GM21526 (cell line): ENCODE results near the gene TBC1D22B.
"Not testable (repeated sequence)": the region's sequence is repeated elsewhere in the genome, so short reads cannot be mapped to it uniquely, and the experiment has no call there.

ENCODE experiments used
- ATAC-seq: cut with Tn5 transposase; IDR thresholded peaks from one replicate; pipeline ENCODE4 v1.9.1; 2021; ENCODE audit warnings: moderate library complexity; ENCODE audit not compliant: unreplicated experiment, low FRiP score

The TBC1D22B gene

DNA sequence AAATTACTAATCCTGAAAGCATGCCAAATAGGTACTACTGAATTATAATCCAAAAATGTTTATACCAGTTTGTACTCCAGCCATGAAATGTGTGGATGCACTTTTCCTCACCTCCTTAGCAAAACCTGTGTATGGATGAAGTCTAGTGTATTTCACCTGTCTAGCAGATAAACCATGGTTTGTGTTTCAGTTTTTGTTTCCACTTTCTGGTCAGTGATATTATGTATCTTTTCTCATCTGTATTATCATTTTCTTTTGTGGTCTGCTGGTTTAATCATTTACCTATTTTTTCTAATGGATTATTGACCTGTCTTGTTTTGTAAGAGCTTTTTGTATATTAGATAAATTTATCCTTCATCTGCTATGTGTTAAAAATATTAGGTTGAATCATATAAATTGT is 41.4 kb downstream of the TBC1D22B start:
- no peak for ATAC-seq

- no peak for ATAC-seq
Observed at GRCh38 chr6:37299990-37300389, 42.4 kb downstream of the TBC1D22B start.

DNA sequence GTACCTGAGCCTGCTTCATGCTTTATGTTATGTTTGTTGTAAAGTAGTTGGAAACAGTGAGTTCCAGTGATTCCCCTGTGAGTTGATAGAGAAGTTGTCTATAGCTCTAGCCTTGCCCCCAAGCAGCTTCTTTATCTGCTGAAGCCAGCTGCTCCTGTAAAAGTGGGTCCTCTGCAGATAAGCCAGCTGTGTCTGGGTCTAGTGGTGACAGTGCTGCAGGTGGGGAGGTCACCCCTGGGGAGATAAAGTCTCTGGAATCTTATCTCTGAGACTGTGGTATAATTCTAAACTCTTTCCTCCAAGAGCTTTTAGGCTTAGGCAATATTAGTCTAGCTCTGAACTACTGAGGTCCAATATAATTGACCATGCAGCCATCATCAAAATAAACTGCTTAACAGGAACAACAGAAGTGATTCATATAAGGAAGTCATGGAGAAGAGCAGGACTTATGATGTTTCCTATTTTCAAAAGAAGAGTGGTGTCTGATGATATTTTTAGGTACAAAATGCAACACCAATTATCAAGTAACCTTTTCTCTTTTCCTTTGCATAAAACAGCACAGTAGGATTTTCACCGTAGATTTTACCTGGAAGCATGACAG is 44.6 kb downstream of the TBC1D22B start:
- no peak for ATAC-seq

GRCh38 chr6:37303091-37303660 is 45.6 kb downstream of the TBC1D22B start:
- no peak for ATAC-seq

DNA sequence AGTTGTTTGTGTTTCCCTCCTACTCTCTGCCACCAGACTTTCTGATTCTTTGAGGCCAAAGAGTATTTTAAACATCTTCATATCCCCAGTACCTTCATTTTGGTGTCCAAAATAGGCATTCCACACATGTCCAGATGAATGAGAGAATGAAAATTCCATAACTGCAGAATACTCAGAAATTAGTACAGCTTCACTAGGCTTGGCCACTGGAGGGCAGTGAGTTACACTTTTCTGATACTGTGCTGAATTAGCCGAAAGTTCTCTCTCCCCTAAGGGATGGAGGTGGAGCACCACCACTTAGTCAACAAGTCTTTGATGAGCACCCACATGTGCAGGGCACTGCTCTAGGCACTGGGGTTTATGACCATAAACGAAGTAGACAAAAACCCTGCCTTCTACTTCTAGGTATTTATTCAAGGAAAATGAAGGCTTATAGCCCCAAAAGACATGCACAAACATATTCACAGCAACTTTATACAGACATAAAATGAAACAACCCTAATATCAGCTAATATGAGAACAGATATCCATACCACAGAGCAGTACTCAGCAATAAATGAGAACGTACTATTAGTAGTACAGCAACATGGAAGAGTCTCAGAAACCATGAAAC is 46.4 kb downstream of the TBC1D22B start:
- ATAC-seq = no peak

DNA sequence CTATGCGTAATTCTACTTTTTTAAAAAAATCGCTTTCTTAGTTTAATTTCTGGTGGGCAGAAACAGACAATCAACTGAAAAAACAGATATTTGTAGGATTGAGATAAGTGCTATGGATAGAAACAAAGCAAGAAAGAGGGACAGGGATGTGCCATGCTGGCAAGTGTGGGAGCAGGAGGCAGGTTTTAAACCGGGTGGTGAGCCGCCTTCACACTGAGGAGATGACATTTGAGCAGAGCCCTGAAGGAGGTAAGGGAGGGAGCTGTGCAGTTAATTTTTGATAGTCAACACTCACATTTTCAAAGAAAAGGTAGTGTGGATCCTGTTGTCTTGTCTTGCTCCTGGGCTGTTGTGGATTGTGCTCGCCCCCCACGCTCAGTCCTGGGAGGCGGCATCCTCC is 47.2 kb downstream of the TBC1D22B start:
- ATAC-seq = no peak

DNA sequence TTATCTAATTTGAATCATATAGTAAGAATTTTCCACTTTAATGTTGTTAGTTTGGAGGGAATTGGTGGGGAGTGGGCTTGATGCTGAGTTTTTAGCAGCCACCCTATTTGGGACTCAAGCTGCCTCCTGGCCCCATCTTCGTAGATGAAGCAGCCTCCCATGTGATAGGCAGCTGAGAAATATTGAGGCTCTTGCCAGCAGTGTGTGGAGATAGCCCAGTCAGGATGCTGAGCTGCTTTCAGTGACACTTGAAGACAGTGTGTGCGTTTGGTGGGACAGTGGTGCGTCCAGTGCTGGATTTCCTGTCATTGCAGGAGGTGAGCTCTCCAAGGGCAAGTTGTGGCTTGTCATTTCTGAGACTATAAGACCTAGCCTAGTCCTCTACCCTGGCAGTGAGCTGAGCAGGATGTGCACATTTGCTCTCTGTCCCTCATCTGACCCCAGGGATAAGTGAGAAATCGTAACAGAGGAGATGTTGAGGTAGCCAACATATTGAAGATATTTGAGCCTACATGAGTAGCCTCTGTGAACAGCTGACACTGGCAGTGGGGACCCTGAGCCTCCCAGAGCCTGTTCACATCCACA is 48.4 kb downstream of the TBC1D22B start:
- ATAC-seq = no peak

DNA sequence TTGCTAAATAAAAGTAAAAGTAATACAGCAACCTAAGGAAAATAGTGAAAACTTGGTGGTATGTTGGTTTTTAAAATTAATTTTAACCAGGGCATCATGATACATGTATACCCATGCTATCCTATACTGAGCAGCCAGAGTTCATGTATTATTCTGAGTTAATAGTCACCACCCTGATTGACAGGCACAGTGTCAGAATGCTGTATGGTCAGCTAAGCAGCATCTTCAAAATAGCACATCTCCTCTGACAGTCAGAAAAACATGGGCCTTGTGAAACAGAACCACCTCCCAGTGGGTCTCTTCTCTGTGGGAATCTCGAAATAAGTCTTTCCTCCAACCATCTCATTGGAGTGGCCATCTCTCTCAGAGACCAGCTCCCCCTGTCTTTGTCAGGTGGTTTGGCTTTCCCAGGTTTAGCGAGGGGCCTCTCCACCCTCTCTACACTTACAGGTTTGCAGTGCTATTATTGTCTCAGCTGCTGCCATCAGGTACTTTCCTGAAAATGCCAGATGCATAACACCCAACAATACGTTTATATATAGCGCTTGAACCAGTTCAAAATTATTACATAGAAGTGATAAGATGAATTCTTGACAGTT is 49.2 kb downstream of the TBC1D22B start:
- no peak for ATAC-seq

DNA sequence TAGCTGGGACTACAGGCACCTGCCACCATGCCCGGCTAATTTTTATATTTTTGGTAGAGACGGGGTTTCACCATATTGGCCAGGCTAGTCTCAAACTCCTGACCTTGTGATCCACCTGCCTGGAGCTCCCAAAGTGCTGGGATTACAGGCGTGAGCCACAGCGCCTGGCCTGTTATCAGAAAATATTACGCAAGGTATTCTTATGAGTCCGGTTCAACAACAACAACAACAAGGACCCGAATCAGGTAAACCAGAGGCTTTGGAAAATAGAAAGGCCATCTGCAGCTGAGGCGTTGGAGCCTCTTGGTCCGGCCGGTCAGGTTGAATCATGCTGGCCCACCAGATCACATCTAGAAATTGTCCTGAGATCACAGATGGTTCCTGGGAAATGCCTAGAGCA is 49.9 kb downstream of the TBC1D22B start:
- not testable (repeated sequence) for ATAC-seq

DNA sequence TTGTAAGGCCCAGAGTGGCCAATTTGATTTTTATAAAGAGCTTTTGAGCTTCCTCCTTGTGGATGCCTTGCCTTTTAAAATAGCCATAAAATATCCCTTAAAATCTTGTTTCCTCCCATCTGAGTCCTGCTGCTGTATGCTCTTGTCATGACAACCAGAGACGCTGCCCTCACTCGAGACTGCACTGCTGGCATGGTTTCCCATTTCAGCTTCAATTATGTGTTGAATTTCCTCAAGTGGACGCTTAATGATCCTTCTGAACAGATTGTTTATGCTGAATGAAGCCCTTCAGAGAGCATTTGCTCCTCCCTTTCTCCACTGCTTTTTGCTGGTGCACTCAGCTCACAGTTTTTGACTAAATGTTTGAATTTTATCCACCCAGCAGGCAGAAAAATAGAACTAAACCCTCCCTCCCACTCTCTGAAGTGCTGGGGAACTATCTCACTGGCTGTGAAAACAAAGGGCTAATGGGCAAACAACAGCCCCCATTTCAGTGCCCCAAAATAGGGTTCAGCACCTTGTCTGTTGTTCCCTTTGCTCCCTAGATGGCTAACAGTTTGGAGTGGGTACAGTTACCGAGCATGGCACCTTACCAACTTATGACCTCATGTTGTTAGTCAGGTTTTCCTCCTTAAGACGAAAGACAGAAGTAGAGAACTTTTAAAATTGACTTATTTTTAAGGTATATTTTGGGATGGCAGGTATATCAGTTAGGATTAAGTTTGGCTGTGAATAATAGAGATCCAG is 50.7 kb downstream of the TBC1D22B start:
- no peak for ATAC-seq

DNA sequence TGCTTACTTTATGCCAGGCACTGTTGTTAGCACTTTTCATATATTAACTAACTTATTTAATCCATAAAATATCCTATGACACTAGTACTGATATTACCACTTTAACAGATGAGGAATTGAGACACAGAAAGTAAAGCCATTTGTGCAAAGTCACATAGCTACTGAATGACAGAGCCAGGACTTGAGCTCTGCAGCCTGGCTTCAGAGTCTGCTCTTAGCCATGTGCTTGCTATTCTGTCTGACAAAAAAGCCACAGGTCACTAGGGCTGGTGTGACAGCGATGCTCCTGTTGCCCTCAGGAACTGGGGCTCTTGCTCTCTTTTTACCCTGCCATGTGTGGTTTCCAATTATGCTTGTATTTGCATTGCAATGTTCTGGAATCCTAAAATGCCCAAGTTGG is 51.5 kb downstream of the TBC1D22B start:
- ATAC-seq = no peak

DNA sequence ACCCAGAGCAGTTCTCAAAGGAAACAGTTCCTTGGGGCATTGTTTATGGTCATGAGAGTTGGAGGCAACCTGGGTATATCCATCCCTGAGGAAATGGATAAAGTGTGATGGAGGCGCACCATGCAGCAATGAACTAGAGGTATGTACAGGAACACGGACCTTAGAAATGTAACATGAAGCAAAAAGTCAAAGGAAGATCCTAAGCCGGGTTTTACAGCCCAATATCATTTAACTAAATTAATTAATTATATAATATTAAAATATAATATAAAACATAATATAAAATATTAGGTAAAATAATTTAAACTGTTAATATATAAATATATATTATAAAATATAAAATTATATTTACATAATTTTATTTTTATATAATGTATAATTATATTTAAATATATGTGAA is 52.1 kb downstream of the TBC1D22B start:
- no peak for ATAC-seq

GRCh38 chr6:37310966-37311365 is 53.4 kb downstream of the TBC1D22B start:
- ATAC-seq = no peak

GRCh38 chr6:37311741-37312473 is 54.3 kb downstream of the TBC1D22B start:
- no peak for ATAC-seq

DNA sequence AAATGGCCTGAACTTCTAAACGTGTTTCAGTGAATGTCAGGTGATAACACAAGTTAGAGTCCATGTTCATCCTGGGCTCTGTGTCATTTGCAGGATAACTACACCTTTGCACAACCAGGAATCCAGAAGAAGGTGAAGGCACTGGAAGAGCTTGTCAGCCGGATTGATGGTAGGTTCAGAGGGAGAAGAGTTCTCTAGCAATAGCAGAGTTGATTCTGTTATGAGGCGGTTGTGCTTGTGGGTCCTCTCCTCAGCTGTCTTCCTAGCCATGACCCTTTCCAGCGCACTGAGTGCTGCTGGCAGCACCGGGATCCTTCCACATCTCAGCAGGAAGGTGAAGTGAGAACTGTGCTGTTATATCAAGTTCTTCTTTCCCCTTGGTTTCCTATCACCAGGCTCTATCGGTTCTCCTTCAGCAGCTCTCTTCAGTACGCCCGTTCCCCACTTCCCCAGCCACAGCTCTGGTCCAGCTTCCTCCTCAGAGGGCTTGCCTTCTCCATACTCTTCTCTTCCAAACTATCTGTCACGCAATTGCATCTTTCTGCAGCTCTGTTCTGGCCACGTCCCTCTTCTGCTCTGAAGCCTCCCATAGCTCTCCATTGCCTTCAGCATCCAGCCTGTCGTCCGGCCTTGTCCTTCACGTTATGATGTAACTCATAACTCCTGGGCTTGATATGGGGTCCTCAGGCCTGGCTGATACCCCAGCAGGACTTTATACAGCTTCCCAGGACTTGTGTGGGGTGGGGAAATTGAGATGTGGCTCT is 56.3 kb downstream of the TBC1D22B start:
- ATAC-seq = no peak

GRCh38 chr6:37314487-37315156 is 57.0 kb downstream of the TBC1D22B start:
- no peak for ATAC-seq

GRCh38 chr6:37315157-37315515 is 57.6 kb downstream of the TBC1D22B start:
- no peak for ATAC-seq

DNA sequence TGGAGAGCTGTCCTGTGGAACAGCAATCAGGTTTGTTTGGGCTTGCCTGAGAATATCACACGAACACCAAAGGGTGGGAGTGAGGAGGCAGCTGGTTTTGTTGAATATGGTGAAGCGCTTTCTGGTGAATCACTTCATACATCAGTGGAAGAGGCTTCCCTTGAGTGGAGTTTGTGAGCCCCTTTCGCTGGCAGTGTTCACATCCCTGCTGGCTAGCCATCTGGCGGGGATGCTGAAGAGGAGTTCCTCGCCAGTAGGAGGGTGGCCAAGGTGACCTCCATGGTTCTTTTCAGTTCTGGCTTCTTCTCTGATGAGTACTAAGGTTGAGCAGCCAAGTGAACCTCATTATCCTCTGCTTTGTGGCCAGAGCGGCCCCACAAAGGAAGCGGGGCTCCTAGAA is 58.5 kb downstream of the TBC1D22B start:
- no peak for ATAC-seq
